OCI-LY1 (cell line): ENCODE results near the gene CHRNA4.

Source experiments
- EZH2 ChIP-seq: fragments of 200-600 bp; sonication (generic), shearing (Covaris generic); IDR thresholded peaks from 2 replicates; pipeline ENCODE4 v1.8.0; 2017; ENCODE audit warnings: borderline replicate concordance, mixed run types, mild to moderate bottlenecking, antibody characterized with exemption, low read length, moderate library complexity, mixed read lengths
- TF ChIP-seq, protein P1 (sequence below): fragments of 200-600 bp; sonication (generic), shearing (Covaris generic); IDR thresholded peaks from 2 replicates; pipeline ENCODE4 v1.5.1; 2017; ENCODE audit warnings: mild to moderate bottlenecking, antibody characterized with exemption, low read length, moderate library complexity, mixed read lengths

DNA sequence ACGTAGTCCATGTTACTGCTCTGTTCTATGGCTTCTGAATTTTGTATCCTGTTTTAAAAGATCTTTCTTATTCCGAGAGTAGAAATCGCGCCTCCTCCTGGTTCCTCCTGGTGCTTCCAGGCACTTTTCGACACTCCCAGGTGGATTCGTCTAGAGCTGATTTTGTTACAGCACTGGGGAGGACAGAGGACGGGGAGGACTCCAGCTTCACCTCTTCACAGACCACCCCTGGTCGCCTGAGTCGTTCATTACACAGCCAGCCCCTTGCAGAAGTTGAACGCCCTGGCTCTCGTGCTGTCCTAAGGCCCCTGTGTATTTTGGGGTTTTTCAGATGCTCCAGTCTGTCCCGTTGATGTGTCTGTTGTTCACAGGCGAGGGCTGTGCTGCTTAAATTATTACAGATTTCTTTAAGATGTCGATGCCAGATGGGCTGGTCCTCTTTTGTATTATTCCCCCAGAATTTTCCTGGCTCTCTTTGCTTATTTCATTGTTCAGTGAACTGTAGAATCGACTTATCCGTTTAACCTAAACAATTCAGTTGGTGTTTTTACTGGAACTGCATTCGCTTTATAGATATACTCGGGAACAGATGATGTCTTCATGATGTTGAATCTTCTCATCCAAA is 37.7 kb downstream of the CHRNA4 start:
- TF ChIP-seq EZH2, result no peak
- TF ChIP-seq, protein P1, sequence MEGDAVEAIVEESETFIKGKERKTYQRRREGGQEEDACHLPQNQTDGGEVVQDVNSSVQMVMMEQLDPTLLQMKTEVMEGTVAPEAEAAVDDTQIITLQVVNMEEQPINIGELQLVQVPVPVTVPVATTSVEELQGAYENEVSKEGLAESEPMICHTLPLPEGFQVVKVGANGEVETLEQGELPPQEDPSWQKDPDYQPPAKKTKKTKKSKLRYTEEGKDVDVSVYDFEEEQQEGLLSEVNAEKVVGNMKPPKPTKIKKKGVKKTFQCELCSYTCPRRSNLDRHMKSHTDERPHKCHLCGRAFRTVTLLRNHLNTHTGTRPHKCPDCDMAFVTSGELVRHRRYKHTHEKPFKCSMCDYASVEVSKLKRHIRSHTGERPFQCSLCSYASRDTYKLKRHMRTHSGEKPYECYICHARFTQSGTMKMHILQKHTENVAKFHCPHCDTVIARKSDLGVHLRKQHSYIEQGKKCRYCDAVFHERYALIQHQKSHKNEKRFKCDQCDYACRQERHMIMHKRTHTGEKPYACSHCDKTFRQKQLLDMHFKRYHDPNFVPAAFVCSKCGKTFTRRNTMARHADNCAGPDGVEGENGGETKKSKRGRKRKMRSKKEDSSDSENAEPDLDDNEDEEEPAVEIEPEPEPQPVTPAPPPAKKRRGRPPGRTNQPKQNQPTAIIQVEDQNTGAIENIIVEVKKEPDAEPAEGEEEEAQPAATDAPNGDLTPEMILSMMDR, result no peak
